HG03354 (cell line): ENCODE data around the gene RFTN1.

Experiments used
- ATAC-seq: cut with Tn5 transposase; IDR thresholded peaks from one replicate; pipeline ENCODE4 v1.9.1; 2021; ENCODE audit warnings: mild to moderate bottlenecking; ENCODE audit not compliant: unreplicated experiment, poor library complexity, severe bottlenecking

The RFTN1 gene

GRCh38 chr3:16392065-16392464, 121.4 kb downstream of the RFTN1 start:
- ATAC-seq: no peak

DNA sequence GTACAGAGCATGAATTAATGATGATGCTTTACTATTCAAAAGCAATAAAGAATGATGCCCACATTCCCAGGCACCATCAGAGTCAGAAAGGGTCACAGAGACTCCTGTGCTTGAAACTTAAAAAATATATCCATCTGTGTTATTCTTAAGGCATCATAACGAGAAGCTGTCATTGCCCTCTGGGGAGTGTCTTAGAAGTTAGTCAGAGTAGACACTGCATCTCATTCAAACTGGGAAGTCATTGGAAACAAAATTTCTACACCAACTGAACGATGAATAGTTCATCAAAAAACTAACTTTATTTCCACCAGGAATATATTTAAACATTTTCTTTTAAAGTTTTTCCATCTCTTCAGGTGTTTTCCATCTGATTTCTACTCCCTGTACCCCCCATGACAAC, 122.9 kb downstream of the RFTN1 start:
- no peak for ATAC-seq

DNA sequence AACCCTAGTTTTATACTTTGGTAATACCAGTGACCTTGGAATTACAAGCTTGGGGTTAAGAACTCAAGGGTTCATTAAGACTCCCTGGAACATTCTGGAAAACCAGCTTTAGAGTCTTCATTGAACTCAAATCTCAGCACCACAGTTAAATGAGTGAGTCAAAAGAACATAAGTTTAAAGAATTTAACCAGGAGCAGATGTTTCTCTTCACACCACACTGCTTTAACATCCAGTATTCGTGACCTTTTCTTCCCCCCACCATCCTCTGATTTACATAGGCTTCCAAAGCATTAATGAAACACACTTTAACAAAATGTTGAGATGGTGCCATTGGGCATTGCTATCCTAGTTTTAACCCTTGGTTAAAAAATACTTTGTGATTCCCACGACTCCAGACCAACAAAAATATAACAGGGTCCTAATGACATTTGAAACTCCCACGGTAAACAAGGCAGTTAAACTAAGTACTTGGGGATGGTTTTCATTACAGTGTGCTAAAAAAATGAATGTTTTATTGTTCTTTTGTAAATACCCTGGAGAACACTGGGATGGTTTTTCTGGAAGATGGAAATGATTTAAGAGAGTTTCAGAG, 124.6 kb downstream of the RFTN1 start:
- no peak for ATAC-seq

- no peak for ATAC-seq
These were observed 126.9 kb downstream of the RFTN1 start for GRCh38 chr3:16386561-16386960.

GRCh38 chr3:16385151-16385550, 128.3 kb downstream of the RFTN1 start:
- no peak for ATAC-seq

- ATAC-seq: no peak
These were observed 129.6 kb downstream of the RFTN1 start for GRCh38 chr3:16383864-16384263.

DNA sequence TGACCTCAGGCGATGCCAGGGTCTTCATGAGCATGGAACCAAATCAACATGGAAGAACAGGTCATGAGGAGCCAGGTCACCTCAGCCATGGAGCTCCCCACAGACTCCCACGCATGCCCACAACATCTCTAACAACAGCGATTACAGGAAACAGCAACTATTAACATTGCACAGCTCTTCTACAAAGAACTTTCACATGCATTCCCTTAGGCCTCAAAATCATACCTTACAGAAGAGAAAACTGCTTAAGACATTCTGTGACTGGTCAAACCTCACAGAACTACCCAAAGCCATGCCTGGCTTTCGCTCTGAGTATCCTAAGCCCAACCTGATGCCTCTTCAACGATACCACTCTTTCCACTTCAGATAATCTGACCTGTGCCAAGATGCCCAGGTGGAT, 130.7 kb downstream of the RFTN1 start:
- ATAC-seq: no peak

- no peak for ATAC-seq
These were observed 132.1 kb downstream of the RFTN1 start for GRCh38 chr3:16381426-16381825.

DNA sequence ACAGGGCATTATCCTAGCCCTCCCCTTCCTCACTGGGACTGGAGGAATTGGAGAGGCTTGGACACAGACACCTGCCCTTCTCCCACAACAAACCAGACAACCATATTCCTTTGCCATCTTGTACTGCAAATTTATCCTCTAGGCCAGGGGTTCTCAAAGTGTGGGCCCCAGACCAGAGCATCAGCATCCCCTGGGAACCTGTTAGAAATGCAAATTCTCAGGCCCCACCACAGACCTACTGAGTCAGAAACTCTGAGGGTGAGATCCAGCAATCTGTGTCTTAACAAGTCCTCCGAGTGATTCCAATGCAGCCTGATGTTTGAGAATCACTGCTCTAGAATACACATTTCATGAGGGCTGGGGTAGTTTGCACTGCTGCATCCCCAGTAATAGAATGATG, 133.1 kb downstream of the RFTN1 start:
- ATAC-seq: no peak

DNA sequence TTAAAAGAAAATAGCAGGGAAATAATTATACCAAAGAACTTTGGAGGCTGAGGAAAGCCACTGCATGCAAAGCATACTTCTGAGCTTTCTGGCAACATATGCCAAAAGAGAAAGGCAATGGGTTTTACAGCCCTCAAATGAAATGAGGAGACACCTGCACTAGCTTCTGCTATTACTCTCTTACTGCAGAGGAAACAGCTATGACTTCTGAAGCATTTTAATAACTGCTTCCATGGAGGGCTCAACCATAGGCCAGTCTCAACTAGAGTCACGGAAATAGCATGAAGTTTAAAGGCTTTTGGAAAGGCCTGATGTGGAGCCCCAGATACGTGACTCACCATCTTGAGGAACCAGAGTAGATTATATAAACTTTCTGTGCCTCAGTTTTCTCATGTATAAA, 133.7 kb downstream of the RFTN1 start:
- peak; percentile 36 for ATAC-seq

DNA sequence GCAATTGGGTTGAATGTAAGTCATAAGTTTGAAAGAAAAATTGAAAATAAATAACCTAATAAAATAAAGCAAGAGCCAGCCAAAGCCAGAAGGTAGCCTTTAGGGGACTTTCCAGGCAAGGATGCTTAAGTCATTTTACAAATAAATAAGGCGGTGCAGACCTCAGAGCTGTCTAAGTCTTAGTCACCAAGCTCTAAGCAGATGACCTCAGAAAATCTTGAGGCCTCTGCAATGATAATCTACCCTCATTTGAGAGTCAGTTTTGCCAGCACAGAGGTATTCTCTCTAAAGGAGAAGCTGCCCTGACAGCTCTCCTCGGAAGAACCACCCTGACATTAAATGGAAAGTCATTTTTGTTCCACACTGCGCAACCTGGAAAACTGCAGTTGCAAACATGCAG, 134.6 kb downstream of the RFTN1 start:
- peak; percentile 64 for ATAC-seq

DNA sequence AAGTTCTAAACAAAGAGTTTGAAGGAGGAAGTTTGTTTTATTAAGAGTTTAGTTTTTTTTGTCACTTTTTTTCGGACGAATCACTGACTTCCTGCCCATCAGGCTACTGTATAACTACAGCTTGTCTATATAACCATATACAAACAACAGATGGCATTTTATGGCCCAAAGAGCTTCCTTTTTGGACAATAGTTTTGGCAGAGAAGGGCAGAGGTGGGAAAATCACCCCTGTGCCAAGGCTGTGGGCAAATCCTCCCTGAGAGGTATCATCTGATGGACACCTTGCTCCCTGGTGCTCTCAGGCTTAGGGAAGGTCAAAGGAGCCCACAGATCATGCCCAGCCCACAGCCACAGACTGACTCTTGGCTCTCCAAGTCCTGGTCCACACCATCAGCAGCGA, 135.1 kb downstream of the RFTN1 start:
- ATAC-seq: peak; percentile 17

DNA sequence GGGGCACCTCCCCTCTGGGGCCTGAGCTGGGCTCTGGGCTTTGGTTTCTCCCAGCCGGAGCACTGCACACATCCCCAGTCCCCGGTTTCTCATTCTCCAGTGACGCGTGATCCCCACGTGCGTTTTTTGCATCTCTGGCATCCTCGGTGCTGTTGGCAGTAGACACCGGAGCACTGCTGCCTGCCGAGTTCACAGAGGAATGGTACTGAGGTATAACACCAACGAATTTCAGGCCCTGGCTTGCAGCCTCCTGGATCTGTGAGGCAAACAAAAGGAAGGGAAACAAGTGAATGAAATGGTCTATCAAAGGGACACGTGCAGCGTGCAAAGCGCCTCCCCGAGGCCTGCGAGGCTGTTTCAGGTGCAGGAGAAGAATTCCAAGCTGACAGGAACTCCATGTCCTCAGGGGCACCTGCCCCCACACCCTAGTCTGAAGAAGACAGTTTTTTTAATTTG, 135.6 kb downstream of the RFTN1 start:
- no peak for ATAC-seq

- no peak for ATAC-seq
These were observed 136.3 kb downstream of the RFTN1 start for GRCh38 chr3:16377196-16377595.

GRCh38 chr3:16375891-16376290, 137.6 kb downstream of the RFTN1 start:
- ATAC-seq: no peak

DNA sequence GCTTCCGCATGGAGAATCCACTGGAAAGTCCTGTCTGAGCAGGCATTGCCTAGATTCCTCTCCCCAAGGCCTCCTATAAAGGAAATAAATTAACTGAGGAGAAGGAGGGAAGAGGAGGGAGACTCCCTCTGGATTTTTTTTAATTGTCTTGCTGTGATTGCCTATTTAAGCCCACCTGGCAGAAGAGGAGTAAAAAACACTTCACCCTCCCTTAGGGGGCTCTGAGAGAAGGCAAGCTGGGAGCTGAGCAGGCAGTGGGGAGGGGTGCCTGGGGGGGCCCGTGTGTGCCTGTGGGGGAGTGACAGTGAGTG, 138.6 kb downstream of the RFTN1 start:
- no peak for ATAC-seq

GRCh38 chr3:16374047-16374934, 139.2 kb downstream of the RFTN1 start:
- ATAC-seq: peak; percentile 36

- ATAC-seq: peak; percentile 22
These were observed 140.1 kb downstream of the RFTN1 start for GRCh38 chr3:16373341-16373946.

DNA sequence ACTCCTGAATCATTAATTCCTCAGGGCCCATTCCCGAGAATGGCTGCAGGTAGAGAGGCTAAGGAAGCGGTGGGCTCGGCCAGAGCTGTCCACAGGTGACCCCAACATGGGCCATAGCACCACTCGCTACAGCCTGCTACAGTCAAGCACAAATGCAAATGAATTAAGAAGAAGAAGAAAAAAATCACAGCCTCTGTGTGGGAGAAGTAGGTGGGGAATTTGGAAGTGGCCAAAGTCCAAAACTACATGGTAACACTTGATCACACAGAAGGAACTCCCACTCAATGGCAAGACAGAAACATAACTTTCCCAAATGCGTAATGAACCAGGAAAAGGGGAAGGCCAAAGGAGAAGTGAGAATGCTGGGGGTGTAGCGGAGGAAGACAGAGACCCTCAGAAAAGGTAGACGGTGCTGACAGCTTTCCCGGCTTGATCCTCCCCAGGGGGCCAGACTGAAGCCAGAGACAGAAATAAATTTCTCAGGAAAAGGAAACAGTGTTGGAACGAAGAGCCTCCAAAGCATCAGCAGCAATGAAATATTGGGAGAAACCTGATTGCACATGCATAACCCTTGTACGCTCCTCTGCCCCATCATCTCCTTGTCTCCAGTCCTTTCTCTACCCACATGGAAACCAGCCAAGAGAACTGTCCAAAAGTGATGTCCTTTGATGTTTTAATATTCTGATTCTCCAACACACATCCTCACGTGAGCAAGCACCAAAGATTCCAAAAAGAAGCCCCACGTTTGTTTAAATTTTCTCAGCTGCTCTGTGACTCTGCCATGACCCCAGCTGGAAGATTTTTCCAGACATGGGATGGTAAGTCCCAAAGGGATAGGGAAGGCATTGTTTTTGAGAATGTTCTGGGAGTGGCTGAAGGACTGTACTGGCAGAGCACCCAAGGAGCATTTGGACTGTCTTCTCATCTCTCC, 140.9 kb downstream of the RFTN1 start:
- ATAC-seq: peak; percentile 19
